NCI-H526 treated with DMSO at 0.1 percent for 48 hours (cell line): ENCODE data around the gene ADTRP.
"Not testable (repeated sequence)": the region's sequence is repeated elsewhere in the genome, so short reads cannot be mapped to it uniquely, and the experiment has no call there.

Source experiments
- DNase-seq: peaks from one replicate; lab custom pipeline; 2025; lab: John Stamatoyannopoulos, UW

ADTRP gene

GRCh38 chr6:11692451-11693376 is 85.9 kb downstream of the ADTRP start:
- peak; percentile 23 for DNase-seq

GRCh38 chr6:11689847-11690246 is 88.8 kb downstream of the ADTRP start:
- DNase-seq: no peak

GRCh38 chr6:11689400-11689799 is 89.2 kb downstream of the ADTRP start:
- not testable (repeated sequence) for DNase-seq

- DNase-seq: peak; percentile 27
These were observed 90.2 kb downstream of the ADTRP start for GRCh38 chr6:11688425-11688709.

GRCh38 chr6:11685481-11686093 is 93.0 kb downstream of the ADTRP start:
- DNase-seq: no peak

GRCh38 chr6:11684901-11685480 is 93.6 kb downstream of the ADTRP start:
- DNase-seq: no peak

- no peak for DNase-seq
These were observed 94.7 kb downstream of the ADTRP start for GRCh38 chr6:11683871-11684270.

GRCh38 chr6:11682561-11682975 is 96.0 kb downstream of the ADTRP start:
- no peak for DNase-seq

GRCh38 chr6:11681770-11682169 is 96.8 kb downstream of the ADTRP start:
- no peak for DNase-seq

GRCh38 chr6:11681357-11681756 is 97.2 kb downstream of the ADTRP start:
- DNase-seq: no peak

GRCh38 chr6:11680479-11680878 is 98.1 kb downstream of the ADTRP start:
- not testable (repeated sequence) for DNase-seq

GRCh38 chr6:11679099-11679498 is 99.5 kb downstream of the ADTRP start:
- peak; percentile 50 for DNase-seq

GRCh38 chr6:11675601-11676000 is 103.0 kb downstream of the ADTRP start:
- no peak for DNase-seq

GRCh38 chr6:11672669-11673068 is 105.9 kb downstream of the ADTRP start:
- DNase-seq: no peak

- no peak for DNase-seq
These were observed 106.3 kb downstream of the ADTRP start for GRCh38 chr6:11672256-11672655.

- no peak for DNase-seq
These were observed 108.9 kb downstream of the ADTRP start for GRCh38 chr6:11669696-11670095.

GRCh38 chr6:11668455-11668854 is 110.1 kb downstream of the ADTRP start:
- DNase-seq: no peak

- DNase-seq: no peak
These were observed 110.7 kb downstream of the ADTRP start for GRCh38 chr6:11667876-11668275.

GRCh38 chr6:11665604-11666326 is 112.8 kb downstream of the ADTRP start:
- DNase-seq: no peak
